ENCODE measurements around the gene CYB561D2.

The CYB561D2 gene

GRCh38 chr3:50392101-50392715 lies 41.5 kb downstream of the CYB561D2 start:
- DNase-seq (ENCODE audit: low spot score) = no peak

GRCh38 chr3:50393061-50393460 lies 42.4 kb downstream of the CYB561D2 start:
- DNase-seq (ENCODE audit: low spot score) = no peak

- DNase-seq (ENCODE audit: low spot score) = no peak
Measured at GRCh38 chr3:50395070-50395860, 44.6 kb downstream of the CYB561D2 start.

GRCh38 chr3:50396502-50396901 lies 45.8 kb downstream of the CYB561D2 start:
- no peak for DNase-seq (ENCODE audit: low spot score)

GRCh38 chr3:50401978-50402595 lies 51.4 kb downstream of the CYB561D2 start:
- DNase-seq (ENCODE audit: low spot score) = no peak
